Measurements from ENCODE around the gene TDRD12.
"Not testable (repeated sequence)": the region's sequence is repeated elsewhere in the genome, so short reads cannot be mapped to it uniquely, and the experiment has no call there.

Gene TDRD12

GRCh38 chr19:32824916-32825608, 105.5 kb downstream of the TDRD12 start:
- no peak overlapping the region for H3K4me3 ChIP-seq (ENCODE audit: insufficient read depth, low read depth, low read length, poor library complexity, severe bottlenecking)
- H3K27ac ChIP-seq (ENCODE audit: insufficient read depth, low read length, poor library complexity, severe bottlenecking), result no peak overlapping the region
- no peaks in the 10 kb centered on the region for H3K27me3 ChIP-seq (replicated peaks; ENCODE audit: control insufficient read depth, insufficient read depth, low read length, poor library complexity, severe bottlenecking)
- DNase-seq, result no peak
- no peaks in the 10 kb centered on the region for H3K36me3 ChIP-seq (ENCODE audit: control insufficient read depth, insufficient read depth, low read length)
- no peaks in the 10 kb centered on the region for H3K4me1 ChIP-seq (ENCODE audit: control insufficient read depth, insufficient read depth, low read length, poor library complexity, severe bottlenecking)
- no peaks in the 10 kb centered on the region for H3K9me3 ChIP-seq (ENCODE audit: control insufficient read depth, low read length)

GRCh38 chr19:32828139-32828538, 108.6 kb downstream of the TDRD12 start:
- Histone ChIP-seq H3K4me1 (ENCODE audit: control insufficient read depth, insufficient read depth, low read length, poor library complexity, severe bottlenecking) (no peaks in the 10 kb centered on the region), H3K4me3 (ENCODE audit: insufficient read depth, low read depth, low read length, poor library complexity, severe bottlenecking) (no peak overlapping the region), H3K27me3 (replicated peaks; ENCODE audit: control insufficient read depth, insufficient read depth, low read length, poor library complexity, severe bottlenecking) (no peaks in the 10 kb centered on the region), H3K27ac (ENCODE audit: insufficient read depth, low read length, poor library complexity, severe bottlenecking) (no peak overlapping the region), H3K9me3 (ENCODE audit: control insufficient read depth, low read length) (no peaks in the 10 kb centered on the region), H3K36me3 (ENCODE audit: control insufficient read depth, insufficient read depth, low read length) (no peaks in the 10 kb centered on the region)
- no peak for DNase-seq

- H3K4me1 ChIP-seq (ENCODE audit: control insufficient read depth, insufficient read depth, low read length, poor library complexity, severe bottlenecking), result no peaks in the 10 kb centered on the region
- H3K9me3 ChIP-seq (ENCODE audit: control insufficient read depth, low read length), result no peaks in the 10 kb centered on the region
- H3K36me3 ChIP-seq (ENCODE audit: control insufficient read depth, insufficient read depth, low read length), result no peaks in the 10 kb centered on the region
- H3K27ac ChIP-seq (ENCODE audit: insufficient read depth, low read length, poor library complexity, severe bottlenecking), result no peak overlapping the region
- no peaks in the 10 kb centered on the region for H3K27me3 ChIP-seq (replicated peaks; ENCODE audit: control insufficient read depth, insufficient read depth, low read length, poor library complexity, severe bottlenecking)
- H3K4me3 ChIP-seq (ENCODE audit: insufficient read depth, low read depth, low read length, poor library complexity, severe bottlenecking), result no peak overlapping the region
- no peak for DNase-seq
Measured at GRCh38 chr19:32828643-32829344, 109.2 kb downstream of the TDRD12 start.

- H3K27me3 ChIP-seq (replicated peaks; ENCODE audit: control insufficient read depth, insufficient read depth, low read length, poor library complexity, severe bottlenecking), result no peaks in the 10 kb centered on the region
- no peak overlapping the region for H3K4me3 ChIP-seq (ENCODE audit: insufficient read depth, low read depth, low read length, poor library complexity, severe bottlenecking)
- H3K4me1 ChIP-seq (ENCODE audit: control insufficient read depth, insufficient read depth, low read length, poor library complexity, severe bottlenecking), result no peaks in the 10 kb centered on the region
- H3K27ac ChIP-seq (ENCODE audit: insufficient read depth, low read length, poor library complexity, severe bottlenecking), result no peak overlapping the region
- no peak for DNase-seq
- no peaks in the 10 kb centered on the region for H3K9me3 ChIP-seq (ENCODE audit: control insufficient read depth, low read length)
- no peaks in the 10 kb centered on the region for H3K36me3 ChIP-seq (ENCODE audit: control insufficient read depth, insufficient read depth, low read length)
Measured at GRCh38 chr19:32829345-32829896, 109.9 kb downstream of the TDRD12 start.

- no peaks in the 10 kb centered on the region for H3K9me3 ChIP-seq (ENCODE audit: control insufficient read depth, low read length)
- no peaks in the 10 kb centered on the region for H3K27me3 ChIP-seq (replicated peaks; ENCODE audit: control insufficient read depth, insufficient read depth, low read length, poor library complexity, severe bottlenecking)
- no peak overlapping the region for H3K4me3 ChIP-seq (ENCODE audit: insufficient read depth, low read depth, low read length, poor library complexity, severe bottlenecking)
- no peaks in the 10 kb centered on the region for H3K36me3 ChIP-seq (ENCODE audit: control insufficient read depth, insufficient read depth, low read length)
- H3K4me1 ChIP-seq (ENCODE audit: control insufficient read depth, insufficient read depth, low read length, poor library complexity, severe bottlenecking), result no peaks in the 10 kb centered on the region
- no peak for DNase-seq
- H3K27ac ChIP-seq (ENCODE audit: insufficient read depth, low read length, poor library complexity, severe bottlenecking), result no peak overlapping the region
Measured at GRCh38 chr19:32830231-32831014, 110.9 kb downstream of the TDRD12 start.

- Histone ChIP-seq H3K4me3 (ENCODE audit: insufficient read depth, low read depth, low read length, poor library complexity, severe bottlenecking) (no peak overlapping the region), H3K9me3 (ENCODE audit: control insufficient read depth, low read length) (no peaks in the 10 kb centered on the region), H3K36me3 (ENCODE audit: control insufficient read depth, insufficient read depth, low read length) (no peaks in the 10 kb centered on the region), H3K27ac (ENCODE audit: insufficient read depth, low read length, poor library complexity, severe bottlenecking) (no peak overlapping the region), H3K27me3 (replicated peaks; ENCODE audit: control insufficient read depth, insufficient read depth, low read length, poor library complexity, severe bottlenecking) (no peaks in the 10 kb centered on the region), H3K4me1 (ENCODE audit: control insufficient read depth, insufficient read depth, low read length, poor library complexity, severe bottlenecking) (no peaks in the 10 kb centered on the region)
- no peak for DNase-seq
Measured at GRCh38 chr19:32831611-32832010, 112.0 kb downstream of the TDRD12 start.

GRCh38 chr19:32832094-32832493, 112.5 kb downstream of the TDRD12 start:
- not testable (repeated sequence) for H3K4me3 ChIP-seq (ENCODE audit: insufficient read depth, low read depth, low read length, poor library complexity, severe bottlenecking); H3K27ac ChIP-seq (ENCODE audit: insufficient read depth, low read length, poor library complexity, severe bottlenecking); H3K36me3 ChIP-seq (ENCODE audit: control insufficient read depth, insufficient read depth, low read length); DNase-seq; H3K27me3 ChIP-seq (replicated peaks; ENCODE audit: control insufficient read depth, insufficient read depth, low read length, poor library complexity, severe bottlenecking); H3K9me3 ChIP-seq (ENCODE audit: control insufficient read depth, low read length); H3K4me1 ChIP-seq (ENCODE audit: control insufficient read depth, insufficient read depth, low read length, poor library complexity, severe bottlenecking)

GRCh38 chr19:32832825-32833224, 113.3 kb downstream of the TDRD12 start:
- not testable (repeated sequence) for H3K4me3 ChIP-seq (ENCODE audit: insufficient read depth, low read depth, low read length, poor library complexity, severe bottlenecking); H3K9me3 ChIP-seq (ENCODE audit: control insufficient read depth, low read length); DNase-seq; H3K36me3 ChIP-seq (ENCODE audit: control insufficient read depth, insufficient read depth, low read length); H3K27me3 ChIP-seq (replicated peaks; ENCODE audit: control insufficient read depth, insufficient read depth, low read length, poor library complexity, severe bottlenecking); H3K4me1 ChIP-seq (ENCODE audit: control insufficient read depth, insufficient read depth, low read length, poor library complexity, severe bottlenecking); H3K27ac ChIP-seq (ENCODE audit: insufficient read depth, low read length, poor library complexity, severe bottlenecking)

- H3K9me3 ChIP-seq (ENCODE audit: control insufficient read depth, low read length); H3K4me3 ChIP-seq (ENCODE audit: insufficient read depth, low read depth, low read length, poor library complexity, severe bottlenecking); H3K27me3 ChIP-seq (replicated peaks; ENCODE audit: control insufficient read depth, insufficient read depth, low read length, poor library complexity, severe bottlenecking); DNase-seq; H3K36me3 ChIP-seq (ENCODE audit: control insufficient read depth, insufficient read depth, low read length); H3K4me1 ChIP-seq (ENCODE audit: control insufficient read depth, insufficient read depth, low read length, poor library complexity, severe bottlenecking); H3K27ac ChIP-seq (ENCODE audit: insufficient read depth, low read length, poor library complexity, severe bottlenecking): not testable (repeated sequence)
Measured at GRCh38 chr19:32833388-32833787, 113.8 kb downstream of the TDRD12 start.

GRCh38 chr19:32837531-32837930, 118.0 kb downstream of the TDRD12 start:
- no peak for DNase-seq
- Histone ChIP-seq H3K27me3 (replicated peaks; ENCODE audit: control insufficient read depth, insufficient read depth, low read length, poor library complexity, severe bottlenecking) (no peaks in the 10 kb centered on the region), H3K4me1 (ENCODE audit: control insufficient read depth, insufficient read depth, low read length, poor library complexity, severe bottlenecking) (no peaks in the 10 kb centered on the region), H3K27ac (ENCODE audit: insufficient read depth, low read length, poor library complexity, severe bottlenecking) (no peak overlapping the region), H3K4me3 (ENCODE audit: insufficient read depth, low read depth, low read length, poor library complexity, severe bottlenecking) (no peak overlapping the region), H3K9me3 (ENCODE audit: control insufficient read depth, low read length) (no peaks in the 10 kb centered on the region), H3K36me3 (ENCODE audit: control insufficient read depth, insufficient read depth, low read length) (no peaks in the 10 kb centered on the region)
